HEK293T (cell line): ENCODE data around the gene MYBPC2.

Source experiments
- CTCF ChIA-PET: fragments of 350-600 bp; formaldehyde crosslinking; extraction: SDS; loops from one replicate; lab custom pipeline; 2021; ENCODE audit warnings: antibody characterized with exemption, inconsistent platforms; lab: Yijun Ruan, JAX
- POLR2A ChIA-PET: fragments of 350-600 bp; formaldehyde crosslinking; extraction: SDS; loops from one replicate; lab custom pipeline; 2020; ENCODE audit warnings: antibody characterized with exemption, inconsistent platforms; lab: Yijun Ruan, JAX
- DNase-seq: peaks from one replicate; pipeline ENCODE4 v3.0.0; 2012; ENCODE audit warnings: mixed read lengths; ENCODE audit errors: extremely low spot score
- ARNT ChIP-seq: fragments of 450-650 bp; IDR thresholded peaks from 2 replicates; pipeline ENCODE4 v1.6.1; 2017; ENCODE audit warnings: mild to moderate bottlenecking
- BHLHE40 ChIP-seq: fragments of 450-650 bp; IDR thresholded peaks from 2 replicates; pipeline ENCODE4 v1.6.1; 2016; ENCODE audit warnings: mild to moderate bottlenecking, moderate library complexity, borderline replicate concordance
- CTBP1 ChIP-seq: fragments of 450-650 bp; IDR thresholded peaks from 2 replicates; pipeline ENCODE4 v1.6.1; 2016; ENCODE audit warnings: borderline replicate concordance
- ELF4 ChIP-seq: fragments of 450-650 bp; IDR thresholded peaks from 2 replicates; pipeline ENCODE4 v1.6.1; 2017; ENCODE audit warnings: antibody characterized with exemption
- FOXA1 ChIP-seq: fragments of 450-650 bp; IDR thresholded peaks from 2 replicates; pipeline ENCODE4 v1.6.1; 2016; ENCODE audit warnings: mild to moderate bottlenecking
- FOXK2 ChIP-seq: fragments of 450-650 bp; IDR thresholded peaks from 2 replicates; pipeline ENCODE4 v1.6.1; 2016; ENCODE audit warnings: mild to moderate bottlenecking
- FOXM1 ChIP-seq: fragments of 450-650 bp; IDR thresholded peaks from 2 replicates; pipeline ENCODE4 v1.6.1; 2017; ENCODE audit warnings: mild to moderate bottlenecking, borderline replicate concordance
- HDGF ChIP-seq: fragments of 450-650 bp; IDR thresholded peaks from 2 replicates; pipeline ENCODE4 v1.6.1; 2017; ENCODE audit warnings: antibody characterized with exemption, borderline replicate concordance
- L3MBTL2 ChIP-seq: fragments of 450-650 bp; conservative IDR thresholded peaks from 2 replicates; pipeline ENCODE4 v1.6.1; 2016; ENCODE audit warnings: mild to moderate bottlenecking
- LEF1 ChIP-seq: fragments of 450-650 bp; IDR thresholded peaks from 2 replicates; pipeline ENCODE4 v1.6.1; 2017; ENCODE audit warnings: mild to moderate bottlenecking, borderline replicate concordance
- NFRKB ChIP-seq: fragments of 450-650 bp; IDR thresholded peaks from 2 replicates; pipeline ENCODE4 v1.6.1; 2016; ENCODE audit warnings: mild to moderate bottlenecking, moderate library complexity
- PKNOX1 ChIP-seq: fragments of 450-650 bp; IDR thresholded peaks from 2 replicates; pipeline ENCODE4 v1.6.1; 2016
- SP1 ChIP-seq: fragments of 450-650 bp; IDR thresholded peaks from 2 replicates; pipeline ENCODE4 v1.6.1; 2017
- SUZ12 ChIP-seq: fragments of 450-650 bp; IDR thresholded peaks from 2 replicates; pipeline ENCODE4 v1.6.1; 2016; ENCODE audit warnings: mild to moderate bottlenecking
- TARDBP ChIP-seq: fragments of 450-650 bp; IDR thresholded peaks from 2 replicates; pipeline ENCODE4 v1.6.1; 2016
- ZNF384 ChIP-seq: fragments of 450-650 bp; IDR thresholded peaks from 2 replicates; pipeline ENCODE4 v1.6.1; 2016

Gene MYBPC2

GRCh38 chr19:50423279-50424113 lies 9.2 kb upstream of the MYBPC2 start:
- POLR2A ChIA-PET, result no interaction called here
- no peak for DNase-seq
- CTCF ChIA-PET, result no interaction called here

GRCh38 chr19:50425581-50425980 lies 7.1 kb upstream of the MYBPC2 start:
- ChIA-PET CTCF (no interaction called here), POLR2A (no interaction called here)
- no peak for TF ChIP-seq TARDBP
- TF ChIP-seq ZNF384, result no peak
- TF ChIP-seq HDGF, result no peak
- TF ChIP-seq SUZ12, result no peak
- TF ChIP-seq FOXA1, result no peak
- no peak for TF ChIP-seq L3MBTL2
- TF ChIP-seq NFRKB, result no peak
- no peak for TF ChIP-seq PKNOX1
- TF ChIP-seq ARNT, result no peak
- no peak for TF ChIP-seq FOXM1
- no peak for TF ChIP-seq CTBP1
- TF ChIP-seq ELF4, result no peak
- TF ChIP-seq BHLHE40, result no peak
- no peak for TF ChIP-seq LEF1
- TF ChIP-seq FOXK2, result no peak
- TF ChIP-seq SP1, result no peak
- DNase-seq, result no peak

More at GRCh38 chr19:50423279-50424113, 9.2 kb upstream of the MYBPC2 start:
- TF ChIP-seq SP1 (no peak), ZNF384 (no peak), FOXA1 (no peak), BHLHE40 (no peak), L3MBTL2 (no peak), SUZ12 (no peak), FOXK2 (no peak), TARDBP (no peak), ELF4 (no peak), HDGF (no peak), LEF1 (no peak), PKNOX1 (no peak), ARNT (no peak), NFRKB (no peak), CTBP1 (no peak), FOXM1 (no peak)

GRCh38 chr19:50427318-50427925 lies 5.3 kb upstream of the MYBPC2 start:
- POLR2A ChIA-PET, result no interaction called here

GRCh38 chr19:50427997-50428425 lies 4.7 kb upstream of the MYBPC2 start:
- TF ChIP-seq NFRKB (no peak), FOXA1 (no peak), FOXK2 (no peak), L3MBTL2 (no peak), ZNF384 (no peak), CTBP1 (no peak), LEF1 (no peak), FOXM1 (no peak), BHLHE40 (no peak), HDGF (no peak), SUZ12 (no peak), TARDBP (no peak), ELF4 (no peak), SP1 (no peak), ARNT (no peak), PKNOX1 (no peak)
- ChIA-PET CTCF (no interaction called here), POLR2A (no interaction called here)
- no peak for DNase-seq

More at GRCh38 chr19:50427318-50427925, 5.3 kb upstream of the MYBPC2 start:
- DNase-seq, result no peak
- CTCF ChIA-PET, result no interaction called here
- TF ChIP-seq FOXA1, result no peak
- TF ChIP-seq L3MBTL2, result no peak
- no peak for TF ChIP-seq NFRKB
- TF ChIP-seq ZNF384, result no peak
- TF ChIP-seq ELF4, result no peak
- no peak for TF ChIP-seq CTBP1
- no peak for TF ChIP-seq BHLHE40

GRCh38 chr19:50428772-50429463 lies 3.8 kb upstream of the MYBPC2 start:
- ChIA-PET CTCF (no interaction called here), POLR2A (interaction anchor here (0.9 to 1.3 kb wide), 3 partner anchors 11 to 53 kb away, joined by 3 to 4 read pairs (median 3); partner anchors contain the start of genes NR1H2 and POLD1)
- no peak for TF ChIP-seq SP1
- TF ChIP-seq FOXM1, result no peak
- TF ChIP-seq SUZ12, result no peak
- TF ChIP-seq NFRKB, result no peak
- TF ChIP-seq BHLHE40, result no peak
- TF ChIP-seq FOXA1, result no peak
- no peak for TF ChIP-seq CTBP1
- no peak for TF ChIP-seq FOXK2
- no peak for TF ChIP-seq ARNT
- no peak for TF ChIP-seq ELF4
- TF ChIP-seq ZNF384, result no peak
- TF ChIP-seq LEF1, result no peak
- TF ChIP-seq L3MBTL2, result no peak
- no peak for TF ChIP-seq HDGF
- no peak for TF ChIP-seq TARDBP
- TF ChIP-seq PKNOX1, result no peak
- DNase-seq, result no peak
